Aorta (tissue), 5 donors: ENCODE data around the gene PHACTR1. TPM values are rescaled to one million over a fixed set of nuclear protein-coding genes. Genes with fewer than 3 reads are reported as not detected.
"Not testable (repeated sequence)": the region's sequence is repeated elsewhere in the genome, so short reads cannot be mapped to it uniquely, and the experiment has no call there.

Experiments used
- ATAC-seq: fragments of 200-7000 bp; cut with Tn5 transposase; one replicate; pipeline ENCODE4 v1.9.1; 2022; ENCODE audit warnings: moderate library complexity; ENCODE audit not compliant: low FRiP score
- DNase-seq, 2 donors: peaks; one replicate each; pipeline ENCODE4 v3.0.0-alpha.2; 2020
- H3K27ac ChIP-seq, 2 donors: one replicate each; pipeline ENCODE4 v1.5.1; 2013; ENCODE audit warnings: low read length in 2 of 2, mild to moderate bottlenecking in 2 of 2, moderate library complexity in 2 of 2, control low read depth in 1 of 2, inconsistent platforms in 1 of 2, low read depth in 1 of 2
- H3K27me3 ChIP-seq, 2 donors: one replicate each; pipeline ENCODE4 v1.6.1; 2013; ENCODE audit warnings: control low read depth in 1 of 2, low read length in 1 of 2, mild to moderate bottlenecking in 1 of 2, moderate library complexity in 1 of 2; ENCODE audit not compliant: insufficient read depth in 2 of 2, control insufficient read depth in 1 of 2
- H3K36me3 ChIP-seq, 2 donors: one replicate each; pipeline ENCODE4 v1.6.1; 2013; ENCODE audit warnings: control low read depth in 1 of 2, low read length in 1 of 2, mild to moderate bottlenecking in 1 of 2; ENCODE audit not compliant: insufficient read depth in 2 of 2, control insufficient read depth in 1 of 2
- H3K4me1 ChIP-seq, 2 donors: one replicate each; pipeline ENCODE4 v1.6.1; 2013; ENCODE audit warnings: low read length in 2 of 2, control low read depth in 1 of 2, mild to moderate bottlenecking in 1 of 2, moderate library complexity in 1 of 2; ENCODE audit not compliant: insufficient read depth in 2 of 2, control insufficient read depth in 1 of 2
- H3K4me3 ChIP-seq, 2 donors: one replicate each; pipeline ENCODE4 v1.5.1; 2013; ENCODE audit warnings: low read length in 2 of 2, control low read depth in 1 of 2, mild to moderate bottlenecking in 1 of 2
- H3K9me3 ChIP-seq: one replicate; pipeline ENCODE4 v1.6.1; 2013; ENCODE audit warnings: mild to moderate bottlenecking, low read length; ENCODE audit not compliant: control insufficient read depth
- WGBS, 2 donors: extraction: QIAGEN DNeasy Blood & Tissue Kit; methylation state at CpG; one replicate each; pipeline ENCODE4 v1.1.7; 2013; 5-methylcytosine and 5-hydroxymethylcytosine counted together
- intact Hi-C, 2 donors: fragments of 100-400 bp; cut with DNase I; formaldehyde crosslinking; loops; one replicate each; pipeline versions ENCODE4 v1.14.2 to v1.15.0; 2022
- polyA plus RNA-seq, 2 donors: library from polyadenylated mRNA; stranded (reverse); fragments of 200-250 nt; gene quantifications; one replicate each; pipeline ENCODE4 v1.2.3, GENCODE V29; 2013
- total RNA-seq, 2 donors: library from RNA; stranded (reverse); fragmentation: NEBNext Ultra II Directional; extraction: Animal tissue kit (Norgen Biotek cat#: 25700); gene quantifications; one replicate each; pipeline ENCODE4 v1.2.1, GENCODE V29; 2021
- donor health status: healthy with polysubstance abuse.
- donor health status: Bipolar disorder and iron deficiency.
- donor health status: DM: no; HTN: no; CAD: no.
- donor health status: DM: no; HTN: no; CAD: no.
- donor health status: DM: yes; HTN: yes; CAD: no.

Gene PHACTR1
- total and polyA plus RNA-seq, 4 donors = 3.2 to 89.4 (median 20.1) TPM

DNA sequence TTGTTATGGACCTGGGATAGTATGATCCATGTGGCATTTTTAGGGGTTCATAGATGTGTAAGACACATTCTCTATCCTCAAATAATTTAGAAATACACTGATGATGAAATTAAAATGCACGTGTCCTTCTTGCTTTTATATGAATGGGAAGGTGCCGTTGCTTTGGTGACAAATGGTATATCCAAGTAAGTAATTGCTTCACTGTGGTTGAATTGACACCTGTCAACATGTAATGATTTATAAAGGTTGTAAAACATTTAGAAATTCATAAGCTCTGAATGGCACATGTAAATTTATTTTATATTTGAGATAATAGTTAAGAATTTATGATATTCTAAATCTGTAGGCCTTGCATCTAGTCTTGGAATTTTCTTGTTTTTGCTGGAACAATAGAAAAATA is 227.0 kb downstream of the PHACTR1 start:
- no peaks in the 10 kb centered on the region for H3K9me3 ChIP-seq
- no peaks in the 10 kb centered on the region for H3K4me1 ChIP-seq
- ATAC-seq = no peak
- no peak for DNase-seq
- intact Hi-C loops = no loop called here
- no peak overlapping the region for H3K27ac ChIP-seq
- no peaks in the 10 kb centered on the region for H3K27me3 ChIP-seq
- H3K36me3 ChIP-seq = no peaks in the 10 kb centered on the region
- H3K4me3 ChIP-seq = no peak overlapping the region
- 94 to 99% methylated on average over 2 of the region's 2 CpGs for WGBS, 2 donors

DNA sequence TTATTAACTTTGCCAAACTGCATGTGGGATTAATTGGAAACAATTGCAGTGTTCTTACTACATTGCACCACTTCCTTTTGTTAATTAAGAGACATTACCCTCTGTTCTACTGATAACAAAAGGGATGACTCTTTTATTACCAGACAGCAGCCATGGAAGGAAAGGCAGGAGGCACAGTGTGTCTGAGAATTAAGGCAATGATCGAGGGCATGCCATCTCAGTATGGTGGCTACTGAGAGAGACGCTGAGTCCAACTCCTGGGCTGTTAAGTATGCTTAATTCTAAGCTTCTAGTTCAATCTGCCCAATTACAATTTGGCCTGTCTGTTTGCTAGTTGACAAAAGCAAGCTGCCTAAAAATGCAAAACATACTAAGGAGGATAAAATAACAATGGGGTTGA is 227.4 kb downstream of the PHACTR1 start:
- no peaks in the 10 kb centered on the region for H3K36me3 ChIP-seq
- no peaks in the 10 kb centered on the region for H3K9me3 ChIP-seq
- WGBS, 2 donors = 91 to 98% methylated on average over 2 of the region's 2 CpGs
- no peak overlapping the region for H3K4me3 ChIP-seq
- DNase-seq = no peak
- H3K27ac ChIP-seq = no peak overlapping the region
- no peaks in the 10 kb centered on the region for H3K27me3 ChIP-seq
- intact Hi-C loops = no loop called here
- no peaks in the 10 kb centered on the region for H3K4me1 ChIP-seq
- no peak for ATAC-seq

DNA sequence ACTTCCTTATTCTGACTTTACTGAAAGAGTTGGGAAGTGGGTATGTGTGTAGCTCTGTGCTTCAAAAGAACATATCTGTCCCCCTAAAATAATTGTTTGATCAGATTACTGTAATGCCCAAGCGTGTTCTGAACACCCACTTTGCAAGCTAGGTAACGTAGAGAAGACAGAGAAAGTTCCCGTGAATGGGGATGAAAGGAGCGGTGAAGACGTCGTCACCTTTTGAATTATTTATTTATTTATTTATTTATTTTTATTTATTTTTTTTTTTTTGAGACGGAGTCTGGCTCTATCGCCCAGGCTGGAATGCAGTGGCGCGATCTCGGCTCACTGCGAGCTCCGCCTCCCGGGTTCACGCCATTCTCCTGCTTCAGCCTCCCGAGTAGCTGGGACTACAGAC is 228.0 kb downstream of the PHACTR1 start:
- intact Hi-C loops, H3K9me3 ChIP-seq, H3K27me3 ChIP-seq, DNase-seq, ATAC-seq, H3K4me3 ChIP-seq, H3K4me1 ChIP-seq, H3K36me3 ChIP-seq, H3K27ac ChIP-seq: not testable (repeated sequence)
- WGBS, 2 donors = 95 to 96% methylated on average over 10 to 16 of the region's 16 CpGs

- H3K4me3 ChIP-seq = no peak overlapping the region
- no peaks in the 10 kb centered on the region for H3K4me1 ChIP-seq
- 77% methylated on average over 4 of the region's 4 CpGs for WGBS, 2 donors
- H3K36me3 ChIP-seq = no peaks in the 10 kb centered on the region
- H3K27me3 ChIP-seq = no peaks in the 10 kb centered on the region
- no peaks in the 10 kb centered on the region for H3K9me3 ChIP-seq
- DNase-seq (no peak), ATAC-seq (no peak)
- intact Hi-C loops = loop anchor here in 1 of 2 donors (5.0 kb wide), 1 partner anchor 585 kb away; no protein-coding TSS in a partner anchor
- H3K27ac ChIP-seq = no peak overlapping the region
Observed at GRCh38 chr6:12947151-12947871, 230.7 kb downstream of the PHACTR1 start.

GRCh38 chr6:12947967-12948366 is 231.4 kb downstream of the PHACTR1 start:
- H3K36me3 ChIP-seq = no peaks in the 10 kb centered on the region
- intact Hi-C loops = loop anchor here in 1 of 2 donors (5.0 kb wide), 1 partner anchor 584 kb away; no protein-coding TSS in a partner anchor
- DNase-seq = no peak
- H3K4me1 ChIP-seq = no peaks in the 10 kb centered on the region
- no peak overlapping the region for H3K4me3 ChIP-seq
- no peak for ATAC-seq
- H3K27me3 ChIP-seq = no peaks in the 10 kb centered on the region
- H3K9me3 ChIP-seq = no peaks in the 10 kb centered on the region
- no peak overlapping the region for H3K27ac ChIP-seq
- WGBS, 2 donors = 99 to 100% methylated on average over 1 of the region's 1 CpG

GRCh38 chr6:12950976-12951375 is 234.4 kb downstream of the PHACTR1 start:
- H3K4me3 ChIP-seq = no peak overlapping the region
- 27 to 35% methylated on average over 5 of the region's 5 CpGs for WGBS, 2 donors
- no peak overlapping the region for H3K27ac ChIP-seq
- no peaks in the 10 kb centered on the region for H3K36me3 ChIP-seq
- no peak for ATAC-seq
- H3K4me1 ChIP-seq = no peaks in the 10 kb centered on the region
- no peak for DNase-seq
- H3K27me3 ChIP-seq = no peaks in the 10 kb centered on the region
- H3K9me3 ChIP-seq = no peaks in the 10 kb centered on the region
- intact Hi-C loops = loop anchor here in 1 of 2 donors (5.0 kb wide), 1 partner anchor 34 kb away; no protein-coding TSS in a partner anchor

DNA sequence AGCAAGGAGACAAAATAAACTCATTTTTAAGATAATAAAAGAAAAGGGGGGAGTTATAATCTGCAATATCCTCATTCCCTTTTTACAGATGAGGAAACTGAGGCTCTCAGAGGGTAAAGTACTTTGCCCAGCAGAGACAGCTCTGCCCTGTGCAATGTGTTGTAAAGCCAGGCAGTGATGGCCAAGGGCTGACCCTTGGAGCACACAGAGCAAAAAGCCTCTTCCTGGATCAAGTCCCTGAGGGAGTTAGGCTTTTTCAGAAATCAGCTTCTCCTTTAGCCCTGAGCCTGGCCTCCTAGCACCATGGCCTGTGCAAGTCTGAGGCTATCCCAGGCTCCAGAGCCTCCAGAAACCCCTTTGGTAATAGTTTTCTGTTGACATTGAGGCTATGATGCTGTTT is 234.8 kb downstream of the PHACTR1 start:
- Histone ChIP-seq H3K4me1 (no peaks in the 10 kb centered on the region), H3K27ac (no peak overlapping the region), H3K4me3 (no peak overlapping the region), H3K36me3 (no peaks in the 10 kb centered on the region), H3K9me3 (no peaks in the 10 kb centered on the region), H3K27me3 (no peaks in the 10 kb centered on the region)
- ATAC-seq (no peak), DNase-seq (no peak)
- intact Hi-C loops = loop anchor here in 1 of 2 donors (5.0 kb wide), 1 partner anchor 34 kb away; no protein-coding TSS in a partner anchor

- DNase-seq (no peak), ATAC-seq (no peak)
- no peaks in the 10 kb centered on the region for H3K9me3 ChIP-seq
- 74% methylated on average over 4 of the region's 4 CpGs for WGBS, 2 donors
- H3K27me3 ChIP-seq = no peaks in the 10 kb centered on the region
- no peak overlapping the region for H3K27ac ChIP-seq
- intact Hi-C loops = loop anchor here in 1 of 2 donors (5.0 kb wide), 1 partner anchor 35 kb away; no protein-coding TSS in a partner anchor
- H3K4me1 ChIP-seq = no peaks in the 10 kb centered on the region
- H3K36me3 ChIP-seq = no peaks in the 10 kb centered on the region
- no peak overlapping the region for H3K4me3 ChIP-seq
Observed at GRCh38 chr6:12952318-12952717, 235.8 kb downstream of the PHACTR1 start.

GRCh38 chr6:12955956-12956355 is 239.4 kb downstream of the PHACTR1 start:
- Histone ChIP-seq H3K4me3 (no peak overlapping the region), H3K27me3 (no peaks in the 10 kb centered on the region), H3K27ac (no peak overlapping the region), H3K4me1 (no peaks in the 10 kb centered on the region), H3K9me3 (no peaks in the 10 kb centered on the region), H3K36me3 (no peaks in the 10 kb centered on the region)
- ATAC-seq (no peak), DNase-seq (no peak)
- 92 to 94% methylated on average over 5 of the region's 5 CpGs for WGBS, 2 donors
- intact Hi-C loops = loop anchor here in 1 of 2 donors (2.0 kb wide), 1 partner anchor 373 kb away; the partner anchor contains the start of gene TBC1D7
